Heart left ventricle (tissue), 16 donors: ENCODE data around the gene PCBP3. TPM values are rescaled to one million over a fixed set of nuclear protein-coding genes. Genes with fewer than 3 reads are reported as not detected.
"Not testable (repeated sequence)": the region's sequence is repeated elsewhere in the genome, so short reads cannot be mapped to it uniquely, and the experiment has no call there.

ENCODE experiments used
- ATAC-seq, 4 donors: fragments of 200-7000 bp; cut with Tn5 transposase; one replicate each; pipeline ENCODE4 v1.9.1; 2020 to 2022; ENCODE audit warnings: moderate library complexity in 4 of 4, mild to moderate bottlenecking in 3 of 4, moderate number of reproducible peaks in 1 of 4
- DNase-seq, 5 donors: peaks; one replicate each; pipeline ENCODE4 v3.0.0-alpha.2; 2020
- H3K27ac ChIP-seq, 12 donors: fragments of 200-600 bp; sonication (generic) in 4 of 12; one replicate each; pipeline versions ENCODE4 v1.5.0 to v1.8.0; 2016 to 2022; ENCODE audit warnings: mild to moderate bottlenecking in 2 of 12
- H3K27me3 ChIP-seq, 9 donors: fragments of 200-600 bp; sonication (generic) in 2 of 9; one replicate each; pipeline versions ENCODE4 v1.5.1 to v1.8.0; 2016 to 2022; ENCODE audit warnings: mild to moderate bottlenecking in 3 of 9
- H3K36me3 ChIP-seq, 9 donors: fragments of 200-600 bp; sonication (generic) in 2 of 9; one replicate each; pipeline versions ENCODE4 v1.5.0 to v1.8.0; 2018 to 2022; ENCODE audit warnings: mild to moderate bottlenecking in 2 of 9
- H3K4me1 ChIP-seq, 12 donors: fragments of 200-600 bp; sonication (generic) in 4 of 12; one replicate each; pipeline versions ENCODE4 v1.5.0 to v1.8.0; 2016 to 2022; ENCODE audit warnings: mild to moderate bottlenecking in 3 of 12
- H3K4me3 ChIP-seq, 12 donors: fragments of 200-600 bp; sonication (generic) in 4 of 12; one replicate each; pipeline versions ENCODE4 v1.5.0 to v1.8.0; 2017 to 2022; ENCODE audit warnings: mild to moderate bottlenecking in 9 of 12, moderate library complexity in 4 of 12
- H3K9me3 ChIP-seq, 12 donors: fragments of 200-600 bp; sonication (generic) in 4 of 12; one replicate each; pipeline versions ENCODE4 v1.5.0 to v1.8.0; 2016 to 2022; ENCODE audit warnings: mild to moderate bottlenecking in 1 of 12
- POLR2A ChIP-seq, 2 donors: fragments of 450-650 bp; IDR thresholded peaks; one replicate each; pipeline ENCODE4 v1.6.1; 2017; ENCODE audit warnings: antibody characterized with exemption in 2 of 2, mild to moderate bottlenecking in 2 of 2, moderate library complexity in 2 of 2
- whole genome bisulfite sequencing, 4 donors: extraction: QIAGEN DNeasy Blood & Tissue Kit in 2 of 4; methylation state at CpG; one replicate each; pipeline versions ENCODE4 v1.1.5 to v1.1.7; 2013 to 2018; 5-methylcytosine and 5-hydroxymethylcytosine counted together
- intact Hi-C, 10 donors: fragments of 100-400 bp; cut with DNase I; formaldehyde crosslinking; loops; one replicate each; pipeline versions ENCODE4 v1.11.1 to v1.14.2; 2022
- polyA plus RNA-seq, 2 donors: library from polyadenylated mRNA; stranded (reverse); fragments of 200-250 nt; gene quantifications; one replicate each; pipeline ENCODE4 v1.2.3, GENCODE V29; 2013
- total RNA-seq, 9 donors: library from RNA; depleted of rRNA in 2 of 9; stranded (reverse); fragments of >200 nt in 2 of 9; fragmentation: NEBNext Ultra II Directional in 3 of 9; extraction: Animal tissue kit (Norgen Biotek cat#: 25700) in 3 of 9; gene quantifications; one replicate each; pipeline versions ENCODE4 v1.1.0 to v1.2.4, GENCODE V29; 2016 to 2023
- TF ChIP-seq, protein P1 (sequence below), 12 donors: fragments of 200-600 bp; sonication (generic) in 4 of 12; IDR thresholded peaks; one replicate each; pipeline versions ENCODE4 v1.5.0 to v1.8.0; 2018 to 2022; ENCODE audit warnings: antibody characterized with exemption in 12 of 12, mild to moderate bottlenecking in 5 of 12
- donor health status: ischemic (EF 13 %, LVEDD 7.1; RV severe dilation, severe dysfunction).
- donor health status: healthy with polysubstance abuse.
- donor health status: DM: no; HTN: yes; CAD: no.
- donor health status: DM: no; HTN: no; CAD: no.
- donor health status: ischemic (EF 25% LVEDD 6.9; RV normal size, moderate dysfunction).
- donor health status: ischemic (EF 25% LVEDD 5.7; RV mildly dilated, moderate dysfunction).
- donor health status: healthy.
- donor health status: DM: yes; HTN: yes; CAD: no.
- donor health status: ischemic (EF 35%, LVEDD 5.7; RV mildly dilated, moderate dysfunction).
- donor health status: nonischemic (EF 11% LVEDD 7.7; RV severe dilation, severe dysfunction).
- donor health status: DM: yes; HTN: yes; CAD: no.
- donor health status: PGD.
- donor health status: ischemic (EF 29% LVEDD 5.4; RV normal size, mild dysfunction).
- donor health status: nonischemic (EF 23%, LVEDD 6.1; RV moderate dilation, normal function).

The PCBP3 gene
- total and polyA plus RNA-seq, 11 donors, result 0.72 to 11.4 (median 2.5) TPM; not detected in 1

DNA sequence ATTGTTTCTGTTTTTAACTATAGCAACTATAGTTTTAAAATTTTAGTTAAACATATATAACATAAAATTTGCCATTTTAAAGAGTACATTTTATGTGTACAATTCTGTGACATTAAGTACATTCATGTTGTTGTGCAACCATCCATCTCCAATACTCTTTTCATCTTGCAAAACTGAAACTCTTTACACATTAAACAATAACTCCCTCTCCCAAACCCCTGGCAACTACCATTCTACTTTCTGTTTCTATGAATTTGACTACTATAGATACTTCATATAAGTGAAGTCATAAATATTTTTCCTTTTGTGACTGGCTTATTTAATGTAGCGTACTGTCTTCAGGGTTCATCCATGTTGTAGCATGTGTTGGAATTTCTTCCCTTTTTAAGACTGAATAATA is 25.9 kb downstream of the PCBP3 start:
- Histone ChIP-seq H3K36me3 (no peaks in the 10 kb centered on the region), H3K27me3 (no peaks in the 10 kb centered on the region), H3K9me3 (peaks cover 0 to 39% (median 15%) of the 10 kb centered on the region in 12 donors), H3K4me3 (no peak overlapping the region), H3K27ac (no peak overlapping the region), H3K4me1 (no peaks in the 10 kb centered on the region)
- no peak for ATAC-seq
- WGBS, 4 donors, result 92 to 97% (median 94%) methylated on average over 1 of the region's 1 CpG
- no peak for TF ChIP-seq POLR2A (IDR thresholded peaks at IDR 0.05)
- TF ChIP-seq, protein P1, sequence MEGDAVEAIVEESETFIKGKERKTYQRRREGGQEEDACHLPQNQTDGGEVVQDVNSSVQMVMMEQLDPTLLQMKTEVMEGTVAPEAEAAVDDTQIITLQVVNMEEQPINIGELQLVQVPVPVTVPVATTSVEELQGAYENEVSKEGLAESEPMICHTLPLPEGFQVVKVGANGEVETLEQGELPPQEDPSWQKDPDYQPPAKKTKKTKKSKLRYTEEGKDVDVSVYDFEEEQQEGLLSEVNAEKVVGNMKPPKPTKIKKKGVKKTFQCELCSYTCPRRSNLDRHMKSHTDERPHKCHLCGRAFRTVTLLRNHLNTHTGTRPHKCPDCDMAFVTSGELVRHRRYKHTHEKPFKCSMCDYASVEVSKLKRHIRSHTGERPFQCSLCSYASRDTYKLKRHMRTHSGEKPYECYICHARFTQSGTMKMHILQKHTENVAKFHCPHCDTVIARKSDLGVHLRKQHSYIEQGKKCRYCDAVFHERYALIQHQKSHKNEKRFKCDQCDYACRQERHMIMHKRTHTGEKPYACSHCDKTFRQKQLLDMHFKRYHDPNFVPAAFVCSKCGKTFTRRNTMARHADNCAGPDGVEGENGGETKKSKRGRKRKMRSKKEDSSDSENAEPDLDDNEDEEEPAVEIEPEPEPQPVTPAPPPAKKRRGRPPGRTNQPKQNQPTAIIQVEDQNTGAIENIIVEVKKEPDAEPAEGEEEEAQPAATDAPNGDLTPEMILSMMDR (IDR thresholded peaks at IDR 0.05), result no peak
- no peak for DNase-seq
- intact Hi-C loops, result no loop called here

DNA sequence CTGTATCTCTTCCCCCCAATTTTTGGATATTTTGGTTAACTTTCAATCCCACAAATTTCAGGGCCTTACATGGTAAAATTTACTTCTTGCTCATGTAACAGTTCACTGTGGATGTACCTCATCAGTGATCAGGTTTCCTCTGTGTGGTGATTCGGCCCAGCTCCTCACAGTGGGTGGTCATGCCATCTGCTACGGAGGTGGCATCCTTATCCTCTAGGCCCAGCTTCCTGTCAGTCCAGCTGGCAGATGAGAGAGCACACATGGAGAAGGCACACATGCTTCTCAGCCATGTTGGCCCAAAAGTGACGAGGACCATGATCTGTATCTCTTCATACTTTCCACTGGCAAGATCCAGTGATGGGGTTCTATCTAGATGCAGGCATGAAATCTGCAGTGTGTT is 27.2 kb downstream of the PCBP3 start:
- ATAC-seq (no peak), DNase-seq (no peak)
- no peaks in the 10 kb centered on the region for H3K4me1 ChIP-seq
- intact Hi-C loops, result no loop called here
- no peaks in the 10 kb centered on the region for H3K36me3 ChIP-seq
- H3K27me3 ChIP-seq, result no peaks in the 10 kb centered on the region
- no peak overlapping the region for H3K4me3 ChIP-seq
- peaks cover 0 to 37% (median 13%) of the 10 kb centered on the region in 12 donors for H3K9me3 ChIP-seq
- 67 to 79% (median 69%) methylated on average over 3 of the region's 3 CpGs for WGBS, 4 donors
- TF ChIP-seq POLR2A (IDR thresholded peaks at IDR 0.05), result no peak
- TF ChIP-seq, protein P1 (IDR thresholded peaks at IDR 0.05), result no peak
- no peak overlapping the region for H3K27ac ChIP-seq

DNA sequence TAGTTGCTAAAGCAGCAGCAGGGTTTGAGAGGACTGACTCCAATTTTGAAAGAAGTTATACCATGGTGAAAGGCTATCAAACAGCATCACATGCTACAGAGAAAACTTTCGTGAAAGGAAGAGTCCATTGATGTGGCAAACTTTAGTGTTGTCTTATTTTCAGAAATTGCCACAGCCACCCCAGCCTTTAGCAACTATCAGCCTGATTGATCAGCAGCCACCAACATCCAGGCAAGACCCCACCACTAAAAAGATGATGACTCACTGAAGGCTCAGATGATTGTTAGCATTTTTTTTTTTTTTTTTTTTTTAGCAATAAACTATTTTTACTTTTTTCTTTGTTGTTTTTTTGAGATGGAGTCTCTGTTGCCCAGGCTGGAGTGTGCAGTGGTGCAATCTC is 35.3 kb downstream of the PCBP3 start:
- H3K9me3 ChIP-seq, H3K27me3 ChIP-seq, H3K4me3 ChIP-seq, intact Hi-C loops, DNase-seq, H3K36me3 ChIP-seq, H3K4me1 ChIP-seq, ATAC-seq, H3K27ac ChIP-seq: not testable (repeated sequence)
- 88 to 92% (median 90%) methylated on average over 1 of the region's 1 CpG for WGBS, 4 donors

DNA sequence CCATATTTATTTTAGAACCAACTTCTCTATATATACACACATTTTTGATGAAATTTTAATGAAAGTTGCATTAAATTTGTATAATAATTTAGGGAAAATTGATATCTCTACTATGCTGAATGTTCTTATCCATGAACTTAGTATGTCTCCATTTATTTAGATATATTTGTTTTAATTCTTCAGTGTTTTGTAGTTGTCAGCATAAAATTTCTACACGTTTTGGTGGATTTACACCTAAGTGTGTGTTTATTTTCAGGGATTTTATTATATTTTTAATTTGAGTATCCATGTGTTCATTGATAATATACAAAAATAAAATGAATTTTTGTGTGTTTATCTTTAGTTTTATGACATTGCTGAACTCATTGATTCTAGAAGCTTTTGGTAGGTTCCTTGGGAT is 36.7 kb downstream of the PCBP3 start:
- peaks cover 0 to 6% (median 0%) of the 10 kb centered on the region in 12 donors for H3K9me3 ChIP-seq
- no peak for DNase-seq
- no peak overlapping the region for H3K4me3 ChIP-seq
- TF ChIP-seq, protein P1 (IDR thresholded peaks at IDR 0.05), result no peak
- no peak for TF ChIP-seq POLR2A (IDR thresholded peaks at IDR 0.05)
- 48 to 72% (median 55%) methylated on average over 1 of the region's 1 CpG for WGBS, 4 donors
- H3K27ac ChIP-seq, result no peak overlapping the region
- peaks cover 0 to 3% (median 0%) of the 10 kb centered on the region in 9 donors for H3K27me3 ChIP-seq
- intact Hi-C loops, result no loop called here
- no peak for ATAC-seq
- H3K4me1 ChIP-seq, result no peaks in the 10 kb centered on the region
- no peaks in the 10 kb centered on the region for H3K36me3 ChIP-seq

DNA sequence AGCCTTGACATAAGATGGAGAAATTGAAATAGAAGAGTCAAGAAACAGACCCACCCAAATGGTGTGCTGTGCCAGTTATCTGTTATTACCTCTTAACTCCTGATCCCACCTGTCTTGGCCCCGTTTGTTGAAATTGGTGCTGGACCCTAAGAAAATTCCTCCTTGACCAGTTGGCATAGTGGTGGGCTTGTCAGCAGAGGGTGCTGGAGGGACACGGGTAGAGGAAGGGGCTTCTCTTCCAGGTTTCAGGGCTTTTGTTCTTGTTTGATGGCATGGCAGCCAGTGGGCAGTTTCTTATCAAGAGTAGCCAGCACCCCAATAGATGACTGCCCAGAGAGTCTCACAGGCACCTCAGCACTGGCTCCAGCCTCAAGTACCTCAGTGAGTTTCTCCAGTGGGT is 51.6 kb downstream of the PCBP3 start:
- Histone ChIP-seq H3K36me3 (no peaks in the 10 kb centered on the region), H3K4me3 (no peak overlapping the region), H3K27me3 (no peaks in the 10 kb centered on the region), H3K4me1 (peaks cover 0 to 9% (median 0%) of the 10 kb centered on the region in 12 donors), H3K9me3 (peaks cover 0 to 7% (median 0%) of the 10 kb centered on the region in 12 donors), H3K27ac (no peak overlapping the region)
- DNase-seq (no peak), ATAC-seq (no peak)
- 15 to 25% (median 25%) methylated on average over 2 of the region's 2 CpGs for WGBS, 4 donors
- intact Hi-C loops, result no loop called here
- TF ChIP-seq POLR2A (IDR thresholded peaks at IDR 0.05), result no peak
- TF ChIP-seq, protein P1 (IDR thresholded peaks at IDR 0.05), result no peak
